HCT116 (cell line): ENCODE data around the gene RAD51AP1. TPM values are rescaled to one million over a fixed set of nuclear protein-coding genes. Genes with fewer than 3 reads are reported as not detected.

Experiments
- ATAC-seq: fragments of 200-7000 bp; cut with Tn5 transposase; 2 replicates; pipeline ENCODE4 v1.9.1; 2020; ENCODE audit warnings: mild to moderate bottlenecking, moderate library complexity
- BruUV-seq: library from RNA; stranded (reverse); fragments of 400-500 nt; replicated peaks from 2 replicates; lab custom pipeline; 2021; lab: Mats Ljungman, UMichigan
- CTCF ChIA-PET: fragments of 300-600 bp; sonication (Branson Sonifier 250); formaldehyde crosslinking; loops from one replicate; lab custom pipeline; 2021; ENCODE audit warnings: antibody characterized with exemption; lab: Charles Lee
- POLR2A ChIA-PET: fragments of 300-600, 350-600 bp; sonication (Branson Sonifier 250); formaldehyde crosslinking; loops from one replicate; lab custom pipeline; 2021; ENCODE audit warnings: antibody characterized with exemption; lab: Charles Lee
- RAD21 ChIA-PET, 2 experiments: fragments of 300-600 bp; sonication (Branson Sonifier 250); formaldehyde crosslinking; loops; one replicate each; lab custom pipeline; 2023; ENCODE audit warnings: low total read pairs in 2 of 2; ENCODE audit not compliant: uncharacterized antibody in 2 of 2, unreplicated experiment in 2 of 2, low non-redundant PET in 1 of 2; lab: Charles Lee
- DNase-seq: peaks from one replicate; pipeline ENCODE4 v3.0.0-alpha.2; 2010; ENCODE audit warnings: low read depth, low spot score
- H2AFZ ChIP-seq: fragments of 200-600 bp; shearing (Covaris generic), sonication (generic); 2 replicates; pipeline ENCODE4 v1.6.1; 2017; ENCODE audit warnings: low read depth, mixed run types, mixed read lengths, antibody characterized with exemption, low read length; ENCODE audit not compliant: poor library complexity, severe bottlenecking
- H3K27ac ChIP-seq: 2 replicates; pipeline ENCODE4 v1.5.1; 2012; ENCODE audit warnings: low read depth, low read length
- H3K27me3 ChIP-seq: fragments of 200-600 bp; sonication (generic); 2 replicates; pipeline ENCODE4 v1.6.1; 2016; ENCODE audit warnings: mixed run types, low read length, mixed read lengths; ENCODE audit not compliant: insufficient read depth
- H3K36me3 ChIP-seq, 2 experiments: fragments of 200-500 bp in 1 of 2; fragments of 200-600 bp in 1 of 2; sonication (Bioruptor generic) in 1 of 2; sonication (generic) in 1 of 2; 2 replicates each; pipeline versions ENCODE4 v1.5.1 to v1.6.1; 2014 to 2016; ENCODE audit warnings: low read length in 2 of 2, inconsistent platforms in 1 of 2, mixed read lengths in 1 of 2, mixed run types in 1 of 2; ENCODE audit not compliant: insufficient read depth in 2 of 2, control insufficient read depth in 1 of 2
- H3K4me1 ChIP-seq, 2 experiments: fragments of 200-600 bp in 1 of 2; sonication (generic) in 1 of 2; 2 replicates each; pipeline versions ENCODE4 v1.5.1 to v1.6.1; 2012 to 2017; ENCODE audit warnings: low read length in 2 of 2, inconsistent platforms in 1 of 2, mild to moderate bottlenecking in 1 of 2, mixed read lengths in 1 of 2, mixed run types in 1 of 2, moderate library complexity in 1 of 2; ENCODE audit not compliant: insufficient read depth in 2 of 2, control insufficient read depth in 1 of 2
- H3K4me2 ChIP-seq: fragments of 200-600 bp; sonication (generic); 2 replicates; pipeline ENCODE4 v1.6.1; 2017; ENCODE audit warnings: mixed run types, low read length, mixed read lengths
- H3K4me3 ChIP-seq, 2 experiments: fragments of 200-600 bp in 1 of 2; sonication (generic) in 1 of 2; replicated peaks in 1 of 2; 2 replicates each; pipeline ENCODE4 v1.5.1; 2011 to 2016; ENCODE audit warnings: low read length in 2 of 2, control low read depth in 1 of 2, low read depth in 1 of 2, mild to moderate bottlenecking in 1 of 2, mixed read lengths in 1 of 2, mixed run types in 1 of 2
- H3K79me2 ChIP-seq: fragments of 200-600 bp; sonication (generic); 2 replicates; pipeline ENCODE4 v1.6.1; 2017; ENCODE audit warnings: mild to moderate bottlenecking, mixed run types, low read length, moderate library complexity, mixed read lengths; ENCODE audit not compliant: insufficient read depth
- H3K9ac ChIP-seq: fragments of 200-600 bp; sonication (generic); 2 replicates; pipeline ENCODE4 v1.6.1; 2016; ENCODE audit warnings: low read length, mixed read lengths
- H3K9me2 ChIP-seq: fragments of 200-600 bp; sonication (generic), shearing (Covaris generic); 2 replicates; pipeline ENCODE4 v1.6.1; 2017; ENCODE audit warnings: mixed run types, mild to moderate bottlenecking, moderate library complexity; ENCODE audit not compliant: insufficient read depth
- H3K9me3 ChIP-seq, 2 experiments: fragments of 200-500 bp in 1 of 2; fragments of 200-600 bp in 1 of 2; sonication (Bioruptor generic) in 1 of 2; sonication (generic) in 1 of 2; 2 replicates each; pipeline ENCODE4 v1.6.1; 2014 to 2017; ENCODE audit warnings: low read length in 2 of 2, mixed read lengths in 2 of 2, inconsistent platforms in 1 of 2, low read depth in 1 of 2, mild to moderate bottlenecking in 1 of 2, mixed run types in 1 of 2, moderate library complexity in 1 of 2; ENCODE audit not compliant: control insufficient read depth in 1 of 2, insufficient read depth in 1 of 2
- H4K20me1 ChIP-seq: fragments of 200-600 bp; sonication (generic), shearing (Covaris generic); 2 replicates; pipeline ENCODE4 v1.6.1; 2017; ENCODE audit warnings: mixed run types, mild to moderate bottlenecking, moderate library complexity; ENCODE audit not compliant: insufficient read depth
- CEBPB ChIP-seq: IDR thresholded peaks from 2 replicates; pipeline ENCODE4 v1.6.1; 2012; ENCODE audit warnings: low read depth
- EZH2phosphoT487 ChIP-seq: fragments of 200-600 bp; IDR thresholded peaks from 2 replicates; pipeline ENCODE4 v1.6.1; 2018; ENCODE audit warnings: antibody characterized with exemption, borderline replicate concordance
- MAX ChIP-seq: IDR thresholded peaks from 2 replicates; pipeline ENCODE4 v1.6.1; 2012
- REST ChIP-seq: IDR thresholded peaks from 2 replicates; pipeline ENCODE4 v1.6.1; 2012; ENCODE audit warnings: low read depth
- TCF7L2 ChIP-seq: IDR thresholded peaks from 2 replicates; pipeline ENCODE4 v1.7.0; 2011; ENCODE audit warnings: borderline replicate concordance, inconsistent platforms; ENCODE audit not compliant: insufficient read depth, insufficient read length; ENCODE audit errors: extremely low read depth
- ZFX ChIP-seq: fragments of 450-650 bp; IDR thresholded peaks from 2 replicates; pipeline ENCODE4 v1.6.1; 2017
- ZNF274 ChIP-seq: fragments of 200-500 bp; sonication (Bioruptor generic); IDR thresholded peaks from 2 replicates; pipeline ENCODE4 v1.6.1; 2014; ENCODE audit warnings: mild to moderate bottlenecking, low read depth, low read length, inconsistent platforms
- intact Hi-C: fragments of 100-400 bp; cut with micrococcal nuclease; formaldehyde crosslinking; loops from 2 replicates; pipeline ENCODE4 v1.10.0; 2022
- total RNA-seq: library from RNA; stranded (reverse); gene quantifications from one replicate; pipeline ENCODE4 v1.2.1, GENCODE V29; 2021; ENCODE audit not compliant: unreplicated experiment

RAD51AP1 gene
- total RNA-seq, 1 experiment from 2014 or later, result 28.2 TPM

GRCh38 chr12:4595881-4596280 is 57.2 kb downstream of the RAD51AP1 start:
- Histone ChIP-seq H3K4me2 (no peak overlapping the region), H3K9me3 (no peaks in the 10 kb centered on the region), H3K27ac (no peak overlapping the region), H3K27me3 (no peaks in the 10 kb centered on the region), H3K36me3 (no peaks in the 10 kb centered on the region), H2AFZ (no peak overlapping the region), H3K9me2 (no peaks in the 10 kb centered on the region), H3K4me1 (no peaks in the 10 kb centered on the region), H3K4me3 (no peak overlapping the region), H3K9ac (no peak overlapping the region), H4K20me1 (no peaks in the 10 kb centered on the region), H3K79me2 (no peaks in the 10 kb centered on the region)
- ChIA-PET POLR2A (no interaction called here), CTCF (no interaction called here), RAD21 (no interaction called here)
- DNase-seq (no peak), ATAC-seq (no peak)
- no TSS peak for BruUV-seq
- intact Hi-C loops, result no loop called here
- TF ChIP-seq CEBPB, result no peak
- TF ChIP-seq MAX, result no peak
- TF ChIP-seq EZH2phosphoT487, result no peak

- Histone ChIP-seq H3K4me1 (peaks cover 2 to 9% of the 10 kb centered on the region in 2 experiments; a peak in 1 of 4 replicates), H3K79me2 (no peaks in the 10 kb centered on the region; the same call in 1 of the 2 replicates), H3K27ac (no peak overlapping the region), H3K9me2 (no peaks in the 10 kb centered on the region), H3K36me3 (no peaks in the 10 kb centered on the region), H3K4me2 (no peak overlapping the region), H3K27me3 (no peaks in the 10 kb centered on the region; the same call in 1 of the 2 replicates), H3K4me3 (no peak overlapping the region), H3K9ac (no peak overlapping the region), H4K20me1 (no peaks in the 10 kb centered on the region), H2AFZ (no peak overlapping the region), H3K9me3 (no peaks in the 10 kb centered on the region)
- ATAC-seq (no peak), DNase-seq (no peak)
- POLR2A ChIA-PET, result no interaction called here
- TF ChIP-seq CEBPB (no peak), REST (no peak), MAX (no peak), TCF7L2 (no peak), ZNF274 (no peak), ZFX (no peak)
- CTCF ChIA-PET, result no interaction called here
- RAD21 ChIA-PET, result no interaction called here
- BruUV-seq, result no TSS peak
- intact Hi-C loops, result loop anchor here (10.0 kb wide), 1 partner anchor 151 kb away; no protein-coding TSS in a partner anchor
Observed at GRCh38 chr12:4603421-4603820, 64.7 kb downstream of the RAD51AP1 start.
